Muscle of leg (tissue), 11 donors: ENCODE measurements around the gene SUSD1. TPM values are rescaled to one million over a fixed set of nuclear protein-coding genes. Genes with fewer than 3 reads are reported as not detected.
"Not testable (repeated sequence)": the region's sequence is repeated elsewhere in the genome, so short reads cannot be mapped to it uniquely, and the experiment has no call there.

Source experiments
- DNase-seq: peaks from one replicate; pipeline ENCODE4 v3.0.0; 2013
- H3K27ac ChIP-seq: one replicate; pipeline ENCODE4 v1.5.1; 2013; ENCODE audit warnings: mild to moderate bottlenecking, low read length, control low read depth
- H3K27me3 ChIP-seq: one replicate; pipeline ENCODE4 v1.6.1; 2013; ENCODE audit warnings: low read length; ENCODE audit not compliant: control insufficient read depth, insufficient read depth
- H3K36me3 ChIP-seq: one replicate; pipeline ENCODE4 v1.6.1; 2013; ENCODE audit warnings: low read length; ENCODE audit not compliant: control insufficient read depth, insufficient read depth
- H3K4me1 ChIP-seq: one replicate; pipeline ENCODE4 v1.6.1; 2013; ENCODE audit warnings: low read length; ENCODE audit not compliant: control insufficient read depth, insufficient read depth
- H3K4me3 ChIP-seq: one replicate; pipeline ENCODE4 v1.5.1; 2013; ENCODE audit warnings: low read length, control low read depth
- H3K9me3 ChIP-seq: replicated peaks from 2 replicates; pipeline ENCODE4 v1.6.1; 2013; ENCODE audit warnings: low read depth, low read length; ENCODE audit not compliant: control insufficient read depth
- WGBS: methylation state at CpG from one replicate; pipeline ENCODE4 v1.1.5; 2013; ENCODE audit warnings: missing lambda C conversion rate; ENCODE audit not compliant: insufficient coverage; 5-methylcytosine and 5-hydroxymethylcytosine counted together
- polyA plus RNA-seq, 8 donors: library from polyadenylated mRNA; unstranded; fragments of 120-200 nt; gene quantifications; one replicate each; pipeline versions ENCODE4 v1.2.1 to v1.2.3, GENCODE V29; 2013; ENCODE audit warnings: inconsistent platforms in 1 of 8, low replicate concordance in 1 of 8; ENCODE audit not compliant: insufficient read length in 8 of 8, insufficient read depth in 1 of 8
- total RNA-seq: library from RNA; stranded (reverse); fragments of 120-200 nt; gene quantifications from one replicate; pipeline ENCODE4 v1.2.4, GENCODE V29; 2013

Gene SUSD1
- total and polyA plus RNA-seq, 9 donors = 5.9 to 15.0 (median 7.5) TPM

GRCh38 chr9:112086627-112087026, 88.5 kb downstream of the SUSD1 start:
- Histone ChIP-seq H3K9me3 (peaks cover 4% of the 10 kb centered on the region), H3K27ac (no peak overlapping the region), H3K4me3 (no peak overlapping the region), H3K4me1 (no peaks in the 10 kb centered on the region), H3K27me3 (no peaks in the 10 kb centered on the region), H3K36me3 (peaks cover 5% of the 10 kb centered on the region)
- 86% methylated on average over 1 of the region's 2 CpGs for WGBS
- DNase-seq = no peak

- H3K4me1 ChIP-seq = no peaks in the 10 kb centered on the region
- DNase-seq = no peak
- H3K36me3 ChIP-seq = peaks cover 8% of the 10 kb centered on the region
- H3K27ac ChIP-seq = no peak overlapping the region
- H3K4me3 ChIP-seq = no peak overlapping the region
- peaks cover 4% of the 10 kb centered on the region for H3K9me3 ChIP-seq
- H3K27me3 ChIP-seq = no peaks in the 10 kb centered on the region
- WGBS = no CpG with 5 or more reads among the region's 2 CpGs
These were observed 90.2 kb downstream of the SUSD1 start for GRCh38 chr9:112084907-112085306.

GRCh38 chr9:112084334-112084733, 90.8 kb downstream of the SUSD1 start:
- H3K4me3 ChIP-seq = no peak overlapping the region
- WGBS = 75% methylated on average over 2 of the region's 3 CpGs
- DNase-seq = no peak

GRCh38 chr9:112081918-112082729, 93.0 kb downstream of the SUSD1 start:
- DNase-seq = no peak
- no CpG with 5 or more reads among the region's 7 CpGs for WGBS
- Histone ChIP-seq H3K27me3 (no peaks in the 10 kb centered on the region), H3K36me3 (peaks cover 8% of the 10 kb centered on the region), H3K4me3 (no peak overlapping the region), H3K27ac (peak overlapping the region; percentile 76), H3K9me3 (peaks cover 4% of the 10 kb centered on the region), H3K4me1 (no peaks in the 10 kb centered on the region)

More at GRCh38 chr9:112084334-112084733, 90.8 kb downstream of the SUSD1 start:
- H3K27ac ChIP-seq = no peak overlapping the region
- no peaks in the 10 kb centered on the region for H3K27me3 ChIP-seq
- no peaks in the 10 kb centered on the region for H3K4me1 ChIP-seq
- peaks cover 8% of the 10 kb centered on the region for H3K36me3 ChIP-seq
- H3K9me3 ChIP-seq = peaks cover 4% of the 10 kb centered on the region

- Histone ChIP-seq H3K4me3 (no peak overlapping the region), H3K27me3 (no peaks in the 10 kb centered on the region), H3K27ac (peak overlapping the region; percentile 65), H3K36me3 (peaks cover 8% of the 10 kb centered on the region), H3K4me1 (no peaks in the 10 kb centered on the region), H3K9me3 (peaks cover 4% of the 10 kb centered on the region)
- DNase-seq = no peak
- 95% methylated on average over 4 of the region's 5 CpGs for WGBS
These were observed 94.1 kb downstream of the SUSD1 start for GRCh38 chr9:112080831-112081542.

- H3K27me3 ChIP-seq = no peaks in the 10 kb centered on the region
- no peak overlapping the region for H3K4me3 ChIP-seq
- peaks cover 8% of the 10 kb centered on the region for H3K36me3 ChIP-seq
- no peak overlapping the region for H3K27ac ChIP-seq
- H3K4me1 ChIP-seq = peaks cover 13% of the 10 kb centered on the region
- peaks cover 4% of the 10 kb centered on the region for H3K9me3 ChIP-seq
- no peak for DNase-seq
- WGBS = no CpG with 5 or more reads among the region's 6 CpGs
These were observed 96.7 kb downstream of the SUSD1 start for GRCh38 chr9:112078432-112078831.

- Histone ChIP-seq H3K27me3 (no peaks in the 10 kb centered on the region), H3K9me3 (no peaks in the 10 kb centered on the region), H3K27ac (no peak overlapping the region), H3K4me3 (no peak overlapping the region), H3K36me3 (peaks cover 3% of the 10 kb centered on the region), H3K4me1 (peaks cover 24% of the 10 kb centered on the region)
- 83% methylated on average over 6 of the region's 7 CpGs for WGBS
- no peak for DNase-seq
These were observed 98.3 kb downstream of the SUSD1 start for GRCh38 chr9:112076814-112077213.

GRCh38 chr9:112075009-112075378, 100.1 kb downstream of the SUSD1 start:
- Histone ChIP-seq H3K9me3 (no peaks in the 10 kb centered on the region), H3K27ac (peak overlapping the region; percentile 93), H3K4me1 (peaks cover 24% of the 10 kb centered on the region), H3K4me3 (no peak overlapping the region), H3K27me3 (no peaks in the 10 kb centered on the region), H3K36me3 (peaks cover 3% of the 10 kb centered on the region)
- DNase-seq = no peak
- WGBS = no CpG with 5 or more reads among the region's 2 CpGs

- 30% methylated on average over 6 of the region's 11 CpGs for WGBS
- peak; percentile 95 for DNase-seq
- H3K4me1 ChIP-seq = peaks cover 24% of the 10 kb centered on the region
- H3K27me3 ChIP-seq = no peaks in the 10 kb centered on the region
- H3K4me3 ChIP-seq = peak overlapping the region; percentile 2
- H3K36me3 ChIP-seq = peaks cover 3% of the 10 kb centered on the region
- peak overlapping the region; percentile 93 for H3K27ac ChIP-seq
- no peaks in the 10 kb centered on the region for H3K9me3 ChIP-seq
These were observed 100.7 kb downstream of the SUSD1 start for GRCh38 chr9:112074250-112075008.

GRCh38 chr9:112073639-112074173, 101.4 kb downstream of the SUSD1 start:
- not testable (repeated sequence) for DNase-seq, H3K27me3 ChIP-seq, H3K4me3 ChIP-seq, H3K36me3 ChIP-seq, H3K9me3 ChIP-seq
- WGBS = 73% methylated on average over 6 of the region's 10 CpGs
- Histone ChIP-seq H3K27ac (peak overlapping the region; percentile 93), H3K4me1 (peaks cover 26% of the 10 kb centered on the region)
